AG04450 (cell line): ENCODE results near the gene CRHR1. TPM values are rescaled to one million over a fixed set of nuclear protein-coding genes. Genes with fewer than 3 reads are reported as not detected.

Experiments
- CTCF ChIA-PET: fragments of 300-600, 350-600 bp; formaldehyde crosslinking; extraction: SDS; loops from one replicate; lab custom pipeline; 2022; ENCODE audit warnings: antibody characterized with exemption, inconsistent platforms; lab: Charles Lee
- POLR2A ChIA-PET: fragments of 350-600 bp; formaldehyde crosslinking; extraction: SDS; loops from one replicate; lab custom pipeline; 2021; ENCODE audit warnings: antibody characterized with exemption, inconsistent platforms; lab: Yijun Ruan, JAX
- DNase-seq: peaks from one replicate; pipeline ENCODE4 v3.0.0-alpha.2; 2011; ENCODE audit warnings: low read depth, low spot score
- H3K27ac ChIP-seq: one replicate; pipeline ENCODE4 v1.5.1; 2012; ENCODE audit warnings: low read depth, low read length, control low read depth
- H3K27me3 ChIP-seq: one replicate; pipeline ENCODE4 v1.6.0; 2012; ENCODE audit warnings: low read length; ENCODE audit not compliant: control insufficient read depth, insufficient read depth
- H3K4me3 ChIP-seq: 2 replicates; pipeline ENCODE4 v1.5.1; 2011; ENCODE audit warnings: mild to moderate bottlenecking, low read depth, low read length, control low read depth
- H3K9me3 ChIP-seq: 2 replicates; pipeline ENCODE4 v1.5.1; 2012; ENCODE audit warnings: low read length; ENCODE audit not compliant: control insufficient read depth, insufficient read depth
- CTCF ChIP-seq: IDR thresholded peaks from 2 replicates; pipeline ENCODE4 v1.5.1; 2011; ENCODE audit warnings: low read depth, low read length, control low read depth, inconsistent platforms
- polyA plus RNA-seq: library from polyadenylated mRNA; depleted of rRNA; stranded (reverse); fragments of >200 nt; gene quantifications from 2 replicates; pipeline ENCODE4 v1.2.3, GENCODE V29; 2011

The CRHR1 gene
- polyA plus RNA-seq, 1 experiment = not detected

- H3K4me3 ChIP-seq = no peak overlapping the region
- DNase-seq = no peak
- peaks cover 30% of the 10 kb centered on the region for H3K27me3 ChIP-seq
- ChIA-PET CTCF (no interaction called here), POLR2A (no interaction called here)
- no peak for TF ChIP-seq CTCF
- H3K9me3 ChIP-seq = no peaks in the 10 kb centered on the region
- no peak overlapping the region for H3K27ac ChIP-seq
Measured at GRCh38 chr17:45794840-45795239, 10.7 kb downstream of the CRHR1 start.

- no peak for DNase-seq
- ChIA-PET CTCF (no interaction called here), POLR2A (no interaction called here)
- H3K9me3 ChIP-seq = no peaks in the 10 kb centered on the region
- TF ChIP-seq CTCF = no peak
- H3K27ac ChIP-seq = no peak overlapping the region
- peaks cover 23% of the 10 kb centered on the region for H3K27me3 ChIP-seq
- no peak overlapping the region for H3K4me3 ChIP-seq
Measured at GRCh38 chr17:45800816-45801215, 16.7 kb downstream of the CRHR1 start.

- no peak for DNase-seq
- Histone ChIP-seq H3K4me3 (no peak overlapping the region), H3K27ac (no peak overlapping the region), H3K9me3 (no peaks in the 10 kb centered on the region), H3K27me3 (peaks cover 23% of the 10 kb centered on the region)
- POLR2A ChIA-PET = interaction anchor here (0.5 kb wide), 1 partner anchor 583 kb away, joined by 5 read pairs; no protein-coding TSS in a partner anchor
- CTCF ChIA-PET = no interaction called here
- no peak for TF ChIP-seq CTCF
Measured at GRCh38 chr17:45801421-45801820, 17.3 kb downstream of the CRHR1 start.

- POLR2A ChIA-PET = no interaction called here
- Histone ChIP-seq H3K9me3 (no peaks in the 10 kb centered on the region; the same call in 1 of the 2 replicates), H3K27ac (no peak overlapping the region), H3K27me3 (peaks cover 13% of the 10 kb centered on the region), H3K4me3 (no peak overlapping the region)
- no peak for TF ChIP-seq CTCF
- DNase-seq = no peak
- CTCF ChIA-PET = no interaction called here
Measured at GRCh38 chr17:45808845-45809244, 24.7 kb downstream of the CRHR1 start.

- POLR2A ChIA-PET = no interaction called here
- DNase-seq = no peak
- no peak for TF ChIP-seq CTCF
- H3K27me3 ChIP-seq = peaks cover 13% of the 10 kb centered on the region
- H3K27ac ChIP-seq = no peak overlapping the region
- CTCF ChIA-PET = no interaction called here
- no peaks in the 10 kb centered on the region; the same call in 1 of the 2 replicates for H3K9me3 ChIP-seq
- no peak overlapping the region for H3K4me3 ChIP-seq
Measured at GRCh38 chr17:45809499-45809898, 25.4 kb downstream of the CRHR1 start.
